ENCODE data around the gene THADA. TPM values are rescaled to one million over a fixed set of nuclear protein-coding genes. Genes with fewer than 3 reads are reported as not detected.

Gene THADA
- total RNA-seq, 1 experiment from 2014 or later = 20.1 TPM

GRCh38 chr2:43259512-43259911 is 336.3 kb downstream of the THADA start:
- Histone ChIP-seq H3K14ac (ENCODE audit: insufficient read depth, low read length) (no peak overlapping the region), H3K4me2 (ENCODE audit: insufficient read depth, insufficient read length, low read length) (no peak overlapping the region), H4K20me1 (ENCODE audit: control insufficient read depth, insufficient read depth, insufficient read length) (no peaks in the 10 kb centered on the region), H3K23ac (ENCODE audit: insufficient read length, low read depth, low read length) (no peak overlapping the region), H3K79me1 (ENCODE audit: insufficient read depth, low read depth, low read length, poor library complexity, severe bottlenecking) (no peaks in the 10 kb centered on the region), H3K4ac (ENCODE audit: low read depth, low read length) (no peak overlapping the region), H2BK5ac (ENCODE audit: insufficient read length, low read length) (no peak overlapping the region), H3K9me3 (ENCODE audit: control insufficient read depth, low read depth, low read length) (no peaks in the 10 kb centered on the region), H2BK20ac (ENCODE audit: low read depth, low read length, poor library complexity, severe bottlenecking) (no peak overlapping the region), H3K23me2 (ENCODE audit: insufficient read length, low read depth, low read length, poor library complexity, severe bottlenecking) (no peaks in the 10 kb centered on the region), H3K27me3 (ENCODE audit: insufficient read depth, low read length) (no peaks in the 10 kb centered on the region), H4K5ac (ENCODE audit: insufficient read length, low read depth, low read length) (no peak overlapping the region), H3K27ac (ENCODE audit: insufficient read length, low read depth, low read length) (no peak overlapping the region), H3T11ph (ENCODE audit: low read length) (no peak overlapping the region), H4K91ac (ENCODE audit: insufficient read length, low read depth, low read length) (no peak overlapping the region), H2BK15ac (ENCODE audit: low read depth, low read length) (no peak overlapping the region), H2BK12ac (ENCODE audit: insufficient read length, low read depth, low read length) (no peak overlapping the region), H3K18ac (ENCODE audit: insufficient read length, low read depth, low read length) (no peak overlapping the region), H3K9ac (ENCODE audit: extremely low read depth, insufficient read length, low read length) (no peak overlapping the region), H3K56ac (ENCODE audit: insufficient read length, low read depth, low read length) (no peak overlapping the region), H2AFZ (ENCODE audit: low read length) (no peak overlapping the region), H3K79me2 (ENCODE audit: insufficient read depth, low read length) (no peaks in the 10 kb centered on the region), H3K4me1 (ENCODE audit: insufficient read depth, low read length) (no peaks in the 10 kb centered on the region), H4K8ac (replicated peaks; ENCODE audit: insufficient read length, low read depth, low read length) (no peak overlapping the region), H2BK120ac (ENCODE audit: low read depth, low read length, poor library complexity, severe bottlenecking) (no peak overlapping the region), H2AK5ac (ENCODE audit: insufficient read length, low read length) (no peak overlapping the region)
- TF ChIP-seq CTCF (conservative IDR thresholded peaks at IDR 0.05) = no peak
- Mint-ChIP-seq H3K4me3 (no peak overlapping the region), H3K27ac (no peak overlapping the region), H3K36me3 (ENCODE audit: insufficient read depth in 1 of 3, low read depth in 3 of 3) (no peaks in the 10 kb centered on the region; a peak in 2 of 7 replicates), H3K27me3 (ENCODE audit: low read depth) (no peaks in the 10 kb centered on the region), H3K4me1 (peaks cover 5% of the 10 kb centered on the region in 2 experiments; a peak in 3 of 4 replicates), H3K9me3 (no peaks in the 10 kb centered on the region)
- WGBS (ENCODE audit: extremely low coverage, insufficient read length, low lambda C conversion rate) = no CpG with 5 or more reads among the region's 1 CpG
- no peak for DNase-seq

Data from H9 (cell line).